ENCODE measurements around the gene HTR6.

The HTR6 gene

DNA sequence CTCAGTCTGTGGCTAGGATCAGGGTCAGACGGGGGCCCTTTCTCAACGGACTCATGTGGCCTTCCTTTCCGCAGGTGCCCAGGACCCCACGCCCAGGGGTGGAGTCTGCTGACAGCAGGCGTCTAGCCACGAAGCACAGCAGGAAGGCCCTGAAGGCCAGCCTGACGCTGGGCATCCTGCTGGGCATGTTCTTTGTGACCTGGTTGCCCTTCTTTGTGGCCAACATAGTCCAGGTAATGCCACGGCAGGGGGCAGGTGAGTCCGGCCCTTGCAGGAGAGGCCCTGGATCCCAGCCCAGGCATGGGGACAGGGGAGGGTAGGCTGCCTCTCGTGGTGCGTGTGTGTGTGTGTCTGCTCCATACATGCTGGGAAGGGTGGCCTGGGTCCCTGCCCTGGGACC lies 13.8 kb downstream of the HTR6 start:
- no peaks in the 10 kb centered on the region for H3K9me3 ChIP-seq (ENCODE audit: insufficient read depth, low read length)
- no peak for TF ChIP-seq EZH2phosphoT487 (IDR thresholded peaks at IDR 0.05; ENCODE audit: low read depth)
- TF ChIP-seq, protein P1, sequence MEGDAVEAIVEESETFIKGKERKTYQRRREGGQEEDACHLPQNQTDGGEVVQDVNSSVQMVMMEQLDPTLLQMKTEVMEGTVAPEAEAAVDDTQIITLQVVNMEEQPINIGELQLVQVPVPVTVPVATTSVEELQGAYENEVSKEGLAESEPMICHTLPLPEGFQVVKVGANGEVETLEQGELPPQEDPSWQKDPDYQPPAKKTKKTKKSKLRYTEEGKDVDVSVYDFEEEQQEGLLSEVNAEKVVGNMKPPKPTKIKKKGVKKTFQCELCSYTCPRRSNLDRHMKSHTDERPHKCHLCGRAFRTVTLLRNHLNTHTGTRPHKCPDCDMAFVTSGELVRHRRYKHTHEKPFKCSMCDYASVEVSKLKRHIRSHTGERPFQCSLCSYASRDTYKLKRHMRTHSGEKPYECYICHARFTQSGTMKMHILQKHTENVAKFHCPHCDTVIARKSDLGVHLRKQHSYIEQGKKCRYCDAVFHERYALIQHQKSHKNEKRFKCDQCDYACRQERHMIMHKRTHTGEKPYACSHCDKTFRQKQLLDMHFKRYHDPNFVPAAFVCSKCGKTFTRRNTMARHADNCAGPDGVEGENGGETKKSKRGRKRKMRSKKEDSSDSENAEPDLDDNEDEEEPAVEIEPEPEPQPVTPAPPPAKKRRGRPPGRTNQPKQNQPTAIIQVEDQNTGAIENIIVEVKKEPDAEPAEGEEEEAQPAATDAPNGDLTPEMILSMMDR (IDR thresholded peaks at IDR 0.05; ENCODE audit: low read depth, low read length): no peak
- no peaks in the 10 kb centered on the region for H3K36me3 ChIP-seq (replicated peaks; ENCODE audit: low read depth, low read length)
- no peak overlapping the region for H2AFZ ChIP-seq (ENCODE audit: low read depth, low read length)
- no peak overlapping the region for H3K27ac ChIP-seq (ENCODE audit: low read length)
- H3K4me1 ChIP-seq (ENCODE audit: low read length): no peaks in the 10 kb centered on the region
- no peak overlapping the region for H3K4me2 ChIP-seq (ENCODE audit: low read length)
- H3K9ac ChIP-seq (ENCODE audit: low read length): no peak overlapping the region
- no peaks in the 10 kb centered on the region for H3K27me3 ChIP-seq (ENCODE audit: low read depth, low read length)
- no peaks in the 10 kb centered on the region for H3K79me2 ChIP-seq (ENCODE audit: low read length)
- no peak overlapping the region for H3K4me3 ChIP-seq (ENCODE audit: low read length)
- no peaks in the 10 kb centered on the region for H4K20me1 ChIP-seq (ENCODE audit: insufficient read depth, low read length)

DNA sequence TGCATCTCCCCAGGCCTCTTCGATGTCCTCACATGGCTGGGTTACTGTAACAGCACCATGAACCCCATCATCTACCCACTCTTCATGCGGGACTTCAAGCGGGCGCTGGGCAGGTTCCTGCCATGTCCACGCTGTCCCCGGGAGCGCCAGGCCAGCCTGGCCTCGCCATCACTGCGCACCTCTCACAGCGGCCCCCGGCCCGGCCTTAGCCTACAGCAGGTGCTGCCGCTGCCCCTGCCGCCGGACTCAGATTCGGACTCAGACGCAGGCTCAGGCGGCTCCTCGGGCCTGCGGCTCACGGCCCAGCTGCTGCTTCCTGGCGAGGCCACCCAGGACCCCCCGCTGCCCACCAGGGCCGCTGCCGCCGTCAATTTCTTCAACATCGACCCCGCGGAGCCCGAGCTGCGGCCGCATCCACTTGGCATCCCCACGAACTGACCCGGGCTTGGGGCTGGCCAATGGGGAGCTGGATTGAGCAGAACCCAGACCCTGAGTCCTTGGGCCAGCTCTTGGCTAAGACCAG lies 14.3 kb downstream of the HTR6 start:
- no peaks in the 10 kb centered on the region for H3K4me1 ChIP-seq (ENCODE audit: low read length)
- TF ChIP-seq, protein P1 (IDR thresholded peaks at IDR 0.05; ENCODE audit: low read depth, low read length): no peak
- TF ChIP-seq EZH2phosphoT487 (IDR thresholded peaks at IDR 0.05; ENCODE audit: low read depth): no peak

DNA sequence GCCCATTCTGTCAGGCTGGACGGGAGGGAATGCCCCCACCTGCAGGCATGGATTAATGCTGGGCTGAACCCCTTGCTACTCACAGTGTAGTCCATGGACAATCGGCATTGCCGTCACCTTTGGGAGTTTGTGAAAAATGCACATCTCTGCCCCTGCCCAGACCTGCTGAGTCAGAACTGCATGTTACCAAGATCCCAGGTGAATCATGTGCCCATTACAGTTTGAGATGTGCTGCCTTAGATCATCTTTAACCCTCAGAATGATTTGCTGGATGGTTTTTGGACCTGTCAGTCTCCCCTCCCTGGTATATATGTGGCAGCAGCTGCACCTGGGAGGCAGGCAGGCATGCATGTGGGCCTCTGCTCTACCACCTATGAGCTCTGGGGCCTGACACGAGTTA lies 15.0 kb downstream of the HTR6 start:
- TF ChIP-seq EZH2phosphoT487 (IDR thresholded peaks at IDR 0.05; ENCODE audit: low read depth): no peak
- TF ChIP-seq, protein P1 (IDR thresholded peaks at IDR 0.05; ENCODE audit: low read depth, low read length): no peak
- no peaks in the 10 kb centered on the region for H3K4me1 ChIP-seq (ENCODE audit: low read length)
- H3K4me2 ChIP-seq (ENCODE audit: low read length): no peak overlapping the region
- no peak overlapping the region for H3K27ac ChIP-seq (ENCODE audit: low read length)
- no peaks in the 10 kb centered on the region for H3K9me3 ChIP-seq (ENCODE audit: insufficient read depth, low read length)
- no peaks in the 10 kb centered on the region for H3K36me3 ChIP-seq (replicated peaks; ENCODE audit: low read depth, low read length)
- H3K9ac ChIP-seq (ENCODE audit: low read length): no peak overlapping the region
- no peaks in the 10 kb centered on the region for H4K20me1 ChIP-seq (ENCODE audit: insufficient read depth, low read length)
- no peak overlapping the region for H2AFZ ChIP-seq (ENCODE audit: low read depth, low read length)
- no peak overlapping the region for H3K4me3 ChIP-seq (ENCODE audit: low read length)
- no peaks in the 10 kb centered on the region for H3K79me2 ChIP-seq (ENCODE audit: low read length)
- H3K27me3 ChIP-seq (ENCODE audit: low read depth, low read length): no peaks in the 10 kb centered on the region

More for the DNA sequence above, 14.3 kb downstream of the HTR6 start:
- no peak overlapping the region for H3K4me2 ChIP-seq (ENCODE audit: low read length)
- H3K27ac ChIP-seq (ENCODE audit: low read length): no peak overlapping the region
- H4K20me1 ChIP-seq (ENCODE audit: insufficient read depth, low read length): no peaks in the 10 kb centered on the region
- no peak overlapping the region for H2AFZ ChIP-seq (ENCODE audit: low read depth, low read length)
- no peaks in the 10 kb centered on the region for H3K79me2 ChIP-seq (ENCODE audit: low read length)
- H3K9ac ChIP-seq (ENCODE audit: low read length): no peak overlapping the region
- no peak overlapping the region for H3K4me3 ChIP-seq (ENCODE audit: low read length)
- H3K36me3 ChIP-seq (replicated peaks; ENCODE audit: low read depth, low read length): no peaks in the 10 kb centered on the region
- H3K9me3 ChIP-seq (ENCODE audit: insufficient read depth, low read length): no peaks in the 10 kb centered on the region
- no peaks in the 10 kb centered on the region for H3K27me3 ChIP-seq (ENCODE audit: low read depth, low read length)

DNA sequence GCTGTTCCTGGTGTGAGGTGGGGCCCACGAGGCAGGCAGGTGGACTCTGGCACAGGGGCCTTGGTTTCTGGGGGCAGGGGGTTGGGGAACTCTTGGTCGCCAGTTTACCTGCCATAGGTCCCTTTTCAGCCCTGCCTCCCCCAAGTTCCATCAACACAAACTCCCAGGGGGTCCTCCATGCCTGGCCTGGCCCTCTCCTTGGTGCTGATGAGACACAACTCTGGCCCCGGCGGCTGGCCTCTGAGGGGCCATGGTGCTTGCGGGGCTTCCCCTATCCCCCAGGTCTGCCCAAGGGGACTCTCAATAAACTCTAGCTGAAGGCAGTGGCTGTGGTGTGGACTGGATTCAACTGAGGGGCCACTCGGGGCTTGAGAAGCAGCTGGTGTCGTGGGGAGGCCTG lies 16.0 kb downstream of the HTR6 start:
- Histone ChIP-seq H3K27ac (ENCODE audit: low read length) (no peak overlapping the region), H3K27me3 (ENCODE audit: low read depth, low read length) (no peaks in the 10 kb centered on the region), H2AFZ (ENCODE audit: low read depth, low read length) (no peak overlapping the region), H3K36me3 (replicated peaks; ENCODE audit: low read depth, low read length) (no peaks in the 10 kb centered on the region), H4K20me1 (ENCODE audit: insufficient read depth, low read length) (no peaks in the 10 kb centered on the region), H3K4me2 (ENCODE audit: low read length) (no peak overlapping the region), H3K9ac (ENCODE audit: low read length) (no peak overlapping the region), H3K9me3 (ENCODE audit: insufficient read depth, low read length) (no peaks in the 10 kb centered on the region), H3K4me1 (ENCODE audit: low read length) (no peaks in the 10 kb centered on the region), H3K4me3 (ENCODE audit: low read length) (no peak overlapping the region), H3K79me2 (ENCODE audit: low read length) (no peaks in the 10 kb centered on the region)
- no peak for TF ChIP-seq EZH2phosphoT487 (IDR thresholded peaks at IDR 0.05; ENCODE audit: low read depth)
- TF ChIP-seq, protein P1 (IDR thresholded peaks at IDR 0.05; ENCODE audit: low read depth, low read length): no peak

All from OCI-LY3 (cell line).